Neutrophil (primary cell): ENCODE results near the gene SNAP23.

ENCODE experiments used
- H3K27ac ChIP-seq: fragments of 200-600 bp; sonication (generic); 2 replicates; pipeline ENCODE4 v1.5.1; 2016; ENCODE audit warnings: mild to moderate bottlenecking, moderate library complexity
- H3K27me3 ChIP-seq: fragments of 200-600 bp; sonication (generic); 2 replicates; pipeline ENCODE4 v1.6.0; 2016; ENCODE audit warnings: mild to moderate bottlenecking
- H3K36me3 ChIP-seq: fragments of 200-600 bp; sonication (generic); 2 replicates; pipeline ENCODE4 v1.5.1; 2017
- H3K4me1 ChIP-seq, 2 experiments: fragments of 200-600 bp in 1 of 2; sonication (generic) in 1 of 2; 1 replicate in 1 of 2; 2 replicates in 1 of 2; pipeline versions ENCODE4 v1.5.1 to v1.6.1; 2013 to 2016; ENCODE audit warnings: low read depth in 1 of 2, low read length in 1 of 2, mild to moderate bottlenecking in 1 of 2, moderate library complexity in 1 of 2; ENCODE audit not compliant: control insufficient read depth in 1 of 2, insufficient read depth in 1 of 2
- H3K4me3 ChIP-seq, 2 experiments: fragments of 200-600 bp in 1 of 2; sonication (generic) in 1 of 2; 1 replicate in 1 of 2; 2 replicates in 1 of 2; pipeline ENCODE4 v1.5.1; 2013 to 2016; ENCODE audit warnings: low read depth in 1 of 2, low read length in 1 of 2, mild to moderate bottlenecking in 1 of 2, moderate library complexity in 1 of 2
- H3K9me3 ChIP-seq: fragments of 200-600 bp; sonication (generic); 2 replicates; pipeline ENCODE4 v1.5.1; 2016
- TF ChIP-seq, protein P1 (sequence below): fragments of 200-600 bp; sonication (generic); IDR thresholded peaks from 2 replicates; pipeline ENCODE4 v1.5.1; 2016; ENCODE audit warnings: antibody characterized with exemption

SNAP23 gene

GRCh38 chr15:42453826-42454225 lies 41.6 kb upstream of the SNAP23 start:
- H3K27ac ChIP-seq: no peak overlapping the region
- no peaks in the 10 kb centered on the region for H3K27me3 ChIP-seq
- peaks cover 77% of the 10 kb centered on the region for H3K36me3 ChIP-seq
- H3K4me3 ChIP-seq: no peak overlapping the region
- H3K9me3 ChIP-seq: no peaks in the 10 kb centered on the region
- TF ChIP-seq, protein P1, sequence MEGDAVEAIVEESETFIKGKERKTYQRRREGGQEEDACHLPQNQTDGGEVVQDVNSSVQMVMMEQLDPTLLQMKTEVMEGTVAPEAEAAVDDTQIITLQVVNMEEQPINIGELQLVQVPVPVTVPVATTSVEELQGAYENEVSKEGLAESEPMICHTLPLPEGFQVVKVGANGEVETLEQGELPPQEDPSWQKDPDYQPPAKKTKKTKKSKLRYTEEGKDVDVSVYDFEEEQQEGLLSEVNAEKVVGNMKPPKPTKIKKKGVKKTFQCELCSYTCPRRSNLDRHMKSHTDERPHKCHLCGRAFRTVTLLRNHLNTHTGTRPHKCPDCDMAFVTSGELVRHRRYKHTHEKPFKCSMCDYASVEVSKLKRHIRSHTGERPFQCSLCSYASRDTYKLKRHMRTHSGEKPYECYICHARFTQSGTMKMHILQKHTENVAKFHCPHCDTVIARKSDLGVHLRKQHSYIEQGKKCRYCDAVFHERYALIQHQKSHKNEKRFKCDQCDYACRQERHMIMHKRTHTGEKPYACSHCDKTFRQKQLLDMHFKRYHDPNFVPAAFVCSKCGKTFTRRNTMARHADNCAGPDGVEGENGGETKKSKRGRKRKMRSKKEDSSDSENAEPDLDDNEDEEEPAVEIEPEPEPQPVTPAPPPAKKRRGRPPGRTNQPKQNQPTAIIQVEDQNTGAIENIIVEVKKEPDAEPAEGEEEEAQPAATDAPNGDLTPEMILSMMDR: no peak
- H3K4me1 ChIP-seq: no peaks in the 10 kb centered on the region

- Histone ChIP-seq H3K27ac (no peak overlapping the region), H3K4me1 (peaks cover 5 to 6% of the 10 kb centered on the region in 2 experiments), H3K27me3 (no peaks in the 10 kb centered on the region), H3K36me3 (peaks cover 58% of the 10 kb centered on the region), H3K9me3 (no peaks in the 10 kb centered on the region), H3K4me3 (no peak overlapping the region)
- TF ChIP-seq, protein P1: no peak
These were observed 38.9 kb upstream of the SNAP23 start for GRCh38 chr15:42456531-42456930.

GRCh38 chr15:42456971-42457370 lies 38.5 kb upstream of the SNAP23 start:
- no peak overlapping the region for H3K4me3 ChIP-seq
- TF ChIP-seq, protein P1: no peak
- H3K4me1 ChIP-seq: peaks cover 5 to 6% of the 10 kb centered on the region in 2 experiments
- H3K27me3 ChIP-seq: no peaks in the 10 kb centered on the region
- H3K36me3 ChIP-seq: peaks cover 57% of the 10 kb centered on the region
- no peaks in the 10 kb centered on the region for H3K9me3 ChIP-seq
- H3K27ac ChIP-seq: peak overlapping the region; percentile 18

DNA sequence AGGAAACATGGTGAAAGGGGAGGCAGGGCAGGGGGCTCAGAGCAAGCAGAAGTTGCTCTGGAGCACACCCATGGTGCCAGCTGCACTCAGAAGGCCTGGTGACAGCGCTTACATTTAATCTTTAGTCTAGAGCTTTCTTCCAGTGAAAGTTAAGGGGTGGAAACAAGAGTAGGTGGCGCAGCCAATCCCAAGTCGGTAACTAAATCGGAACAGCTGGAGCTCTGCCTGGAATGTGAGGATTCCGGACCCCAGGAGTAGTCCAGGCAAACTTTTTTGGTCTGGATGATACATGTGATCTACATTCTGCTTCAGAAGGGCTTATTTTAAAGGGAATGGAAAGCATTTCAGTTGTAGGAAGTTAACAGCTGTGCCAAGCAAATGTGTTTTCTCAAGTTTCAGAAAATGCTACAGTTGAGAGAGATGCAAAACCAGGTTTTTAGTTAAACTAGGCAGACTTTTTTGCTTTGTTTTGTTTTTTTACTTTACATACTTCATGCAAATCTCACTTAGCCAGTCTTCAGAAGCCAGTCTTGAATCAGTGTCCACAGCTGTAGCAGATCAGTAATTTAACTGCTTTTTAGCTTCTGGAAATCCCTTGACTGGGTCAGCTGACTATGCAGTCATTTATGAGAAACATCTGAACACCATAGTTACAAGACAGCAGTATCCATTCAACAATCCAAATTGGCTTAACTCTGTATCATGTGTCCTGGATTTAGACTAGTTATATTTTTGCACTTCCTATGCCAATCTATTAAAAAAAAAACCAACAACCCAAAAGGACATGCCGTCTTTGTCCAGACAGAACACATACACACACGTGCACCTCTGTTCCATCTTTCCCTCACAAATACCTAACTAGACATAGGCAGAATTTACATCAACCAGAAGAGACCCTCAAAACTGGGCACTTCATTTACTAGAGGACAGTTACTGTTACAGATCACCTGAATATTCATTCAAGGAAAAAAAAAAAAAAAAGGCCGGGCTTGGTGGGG lies 37.7 kb upstream of the SNAP23 start:
- Histone ChIP-seq H3K9me3 (no peaks in the 10 kb centered on the region), H3K27me3 (no peaks in the 10 kb centered on the region), H3K36me3 (peaks cover 60% of the 10 kb centered on the region), H3K4me1 (peaks cover 5 to 6% of the 10 kb centered on the region in 2 experiments), H3K4me3 (no peak overlapping the region), H3K27ac (peak overlapping the region; percentile 18)
- TF ChIP-seq, protein P1: no peak

- TF ChIP-seq, protein P1: no peak
These were observed 34.2 kb upstream of the SNAP23 start for GRCh38 chr15:42461261-42461660.

More at GRCh38 chr15:42461261-42461660, 34.2 kb upstream of the SNAP23 start:
- Histone ChIP-seq H3K27ac (peak overlapping the region; percentile 53), H3K4me1 (peaks cover 5 to 6% of the 10 kb centered on the region in 2 experiments), H3K4me3 (no peak overlapping the region), H3K36me3 (peaks cover 62% of the 10 kb centered on the region), H3K9me3 (no peaks in the 10 kb centered on the region), H3K27me3 (no peaks in the 10 kb centered on the region)
